IPS-NIHi11 (cell line): ENCODE results near the gene PDE4D.
A peak's percentile ranks its signal among the peaks of the same experiment; 100 is the strongest.
"Not testable (repeated sequence)": the region's sequence is repeated elsewhere in the genome, so short reads cannot be mapped to it uniquely, and the experiment has no call there.

Experiments used
- DNase-seq: peaks from one replicate; pipeline ENCODE4 v3.0.0; 2012; ENCODE audit warnings: mixed read lengths, low spot score

PDE4D gene

GRCh38 chr5:59698207-59699178 is 195.0 kb downstream of the PDE4D start:
- no peak for DNase-seq

GRCh38 chr5:59694411-59694810 is 199.1 kb downstream of the PDE4D start:
- no peak for DNase-seq

GRCh38 chr5:59693492-59694309 is 199.8 kb downstream of the PDE4D start:
- no peak for DNase-seq

- DNase-seq, result no peak
Measured at GRCh38 chr5:59685793-59686192, 207.7 kb downstream of the PDE4D start.

GRCh38 chr5:59685191-59685530 is 208.4 kb downstream of the PDE4D start:
- DNase-seq, result no peak

GRCh38 chr5:59684388-59685190 is 208.9 kb downstream of the PDE4D start:
- no peak for DNase-seq

GRCh38 chr5:59683311-59683710 is 210.2 kb downstream of the PDE4D start:
- DNase-seq, result no peak

- no peak for DNase-seq
Measured at GRCh38 chr5:59682542-59682941, 211.0 kb downstream of the PDE4D start.

- no peak for DNase-seq
Measured at GRCh38 chr5:59678943-59679342, 214.6 kb downstream of the PDE4D start.

GRCh38 chr5:59674763-59675162 is 218.8 kb downstream of the PDE4D start:
- no peak for DNase-seq

GRCh38 chr5:59673438-59674058 is 220.0 kb downstream of the PDE4D start:
- peak; percentile 31 for DNase-seq

- no peak for DNase-seq
Measured at GRCh38 chr5:59666440-59667068, 227.0 kb downstream of the PDE4D start.

- DNase-seq, result not testable (repeated sequence)
Measured at GRCh38 chr5:59665832-59666203, 227.7 kb downstream of the PDE4D start.

- no peak for DNase-seq
Measured at GRCh38 chr5:59665086-59665831, 228.3 kb downstream of the PDE4D start.

GRCh38 chr5:59661954-59662615 is 231.4 kb downstream of the PDE4D start:
- no peak for DNase-seq

- DNase-seq, result no peak
Measured at GRCh38 chr5:59661311-59661710, 232.2 kb downstream of the PDE4D start.

GRCh38 chr5:59660737-59661136 is 232.8 kb downstream of the PDE4D start:
- no peak for DNase-seq

GRCh38 chr5:59656351-59657254 is 236.9 kb downstream of the PDE4D start:
- DNase-seq, result no peak
